Gastroesophageal sphincter (tissue), 4 donors: ENCODE data around the gene SELENOO. TPM values are rescaled to one million over a fixed set of nuclear protein-coding genes. Genes with fewer than 3 reads are reported as not detected.

ENCODE experiments used
- ATAC-seq: fragments of 150-250 bp; one replicate; pipeline ENCODE4 v1.9.1; 2016; ENCODE audit warnings: mild to moderate bottlenecking, moderate library complexity
- H3K27ac ChIP-seq, 4 donors: fragments of 200-600 bp; sonication (generic) in 3 of 4; 1 replicate in 3 of 4; 2 replicates in 1 of 4; pipeline ENCODE4 v1.5.1; 2016 to 2019
- H3K27me3 ChIP-seq: fragments of 200-600 bp; sonication (generic); one replicate; pipeline ENCODE4 v1.5.1; 2019
- H3K36me3 ChIP-seq, 2 donors: fragments of 200-600 bp; sonication (generic); one replicate each; pipeline ENCODE4 v1.5.1; 2019; ENCODE audit warnings: control low read depth in 1 of 2
- H3K4me1 ChIP-seq, 3 donors: fragments of 200-600 bp; sonication (generic); 1 replicate in 2 of 3; 2 replicates in 1 of 3; pipeline ENCODE4 v1.5.1; 2016 to 2019; ENCODE audit warnings: control low read depth in 2 of 3
- H3K4me3 ChIP-seq, 2 donors: fragments of 200-600 bp; sonication (generic); one replicate each; pipeline ENCODE4 v1.5.1; 2019; ENCODE audit warnings: mild to moderate bottlenecking in 1 of 2, moderate library complexity in 1 of 2
- H3K9me3 ChIP-seq, 3 donors: fragments of 200-600 bp; sonication (generic); one replicate each; pipeline ENCODE4 v1.5.1; 2017 to 2019; ENCODE audit warnings: control low read depth in 2 of 3
- CTCF ChIP-seq, 4 experiments: fragments of 200-600 bp in 2 of 4; fragments of 450-650 bp in 2 of 4; sonication (generic) in 1 of 4; IDR thresholded peaks; one replicate each; pipeline ENCODE4 v1.5.1; 2017 to 2019; ENCODE audit warnings: antibody characterized with exemption in 4 of 4, mild to moderate bottlenecking in 2 of 4, moderate library complexity in 2 of 4
- EP300 ChIP-seq: sonication (generic); formaldehyde crosslinking; IDR thresholded peaks from one replicate; pipeline ENCODE4 v1.6.1; 2017; ENCODE audit warnings: antibody characterized with exemption, mild to moderate bottlenecking
- POLR2A ChIP-seq, 2 donors: fragments of 450-650 bp; IDR thresholded peaks; one replicate each; pipeline ENCODE4 v1.6.1; 2017; ENCODE audit warnings: antibody characterized with exemption in 2 of 2, mild to moderate bottlenecking in 2 of 2, moderate library complexity in 1 of 2
- POLR2AphosphoS5 ChIP-seq: sonication (generic); formaldehyde crosslinking; IDR thresholded peaks from one replicate; pipeline ENCODE4 v1.6.1; 2017; ENCODE audit warnings: antibody characterized with exemption
- WGBS, 2 donors: methylation state at CpG; one replicate each; pipeline ENCODE4 v1.1.5; 2018; ENCODE audit warnings: low coverage in 1 of 2; 5-methylcytosine and 5-hydroxymethylcytosine counted together
- total RNA-seq, 4 donors: library from RNA; depleted of rRNA; stranded (reverse); fragments of >200 nt; gene quantifications; one replicate each; pipeline ENCODE4 v1.1.0, GENCODE V29; 2016

Gene SELENOO
- total RNA-seq, 4 donors from 2014 or later = 19.9 to 42.6 (median 27.3) TPM

GRCh38 chr22:50244420-50245213 is 43.8 kb downstream of the SELENOO start, which contains the start of gene TUBGCP6:
TUBGCP6 (minus strand) TSS chr22:50245023; CDS start chr22:50244459, 564 bp downstream.
- ATAC-seq = peak; percentile 95
- peaks cover 0 to 37% of the 10 kb centered on the region in 2 donors for H3K36me3 ChIP-seq
- WGBS, 2 donors = 0% methylated on average over 1 of the region's 76 CpGs; no CpG with 5 or more reads in 1 of the 2 donors
- H3K4me3 ChIP-seq = peak within 1 kb of the TSS; percentile 84 to 92
- no peaks in the 10 kb centered on the region for H3K27me3 ChIP-seq
- TF ChIP-seq EP300 (no peak), POLR2AphosphoS5 (peak; percentile 96), CTCF (IDR thresholded peaks at IDR 0.05) (peak in 3 of 4 experiments; percentile 47 to 58 (median 48)), POLR2A (IDR thresholded peaks at IDR 0.05) (peak; percentile 83 to 85)
- no peaks in the 10 kb centered on the region for H3K9me3 ChIP-seq
- H3K27ac ChIP-seq = peak within 1 kb of the TSS; percentile 86 to 96 (median 92)
- H3K4me1 ChIP-seq = peaks cover 0 to 83% (median 34%) of the 10 kb centered on the region in 3 donors

DNA sequence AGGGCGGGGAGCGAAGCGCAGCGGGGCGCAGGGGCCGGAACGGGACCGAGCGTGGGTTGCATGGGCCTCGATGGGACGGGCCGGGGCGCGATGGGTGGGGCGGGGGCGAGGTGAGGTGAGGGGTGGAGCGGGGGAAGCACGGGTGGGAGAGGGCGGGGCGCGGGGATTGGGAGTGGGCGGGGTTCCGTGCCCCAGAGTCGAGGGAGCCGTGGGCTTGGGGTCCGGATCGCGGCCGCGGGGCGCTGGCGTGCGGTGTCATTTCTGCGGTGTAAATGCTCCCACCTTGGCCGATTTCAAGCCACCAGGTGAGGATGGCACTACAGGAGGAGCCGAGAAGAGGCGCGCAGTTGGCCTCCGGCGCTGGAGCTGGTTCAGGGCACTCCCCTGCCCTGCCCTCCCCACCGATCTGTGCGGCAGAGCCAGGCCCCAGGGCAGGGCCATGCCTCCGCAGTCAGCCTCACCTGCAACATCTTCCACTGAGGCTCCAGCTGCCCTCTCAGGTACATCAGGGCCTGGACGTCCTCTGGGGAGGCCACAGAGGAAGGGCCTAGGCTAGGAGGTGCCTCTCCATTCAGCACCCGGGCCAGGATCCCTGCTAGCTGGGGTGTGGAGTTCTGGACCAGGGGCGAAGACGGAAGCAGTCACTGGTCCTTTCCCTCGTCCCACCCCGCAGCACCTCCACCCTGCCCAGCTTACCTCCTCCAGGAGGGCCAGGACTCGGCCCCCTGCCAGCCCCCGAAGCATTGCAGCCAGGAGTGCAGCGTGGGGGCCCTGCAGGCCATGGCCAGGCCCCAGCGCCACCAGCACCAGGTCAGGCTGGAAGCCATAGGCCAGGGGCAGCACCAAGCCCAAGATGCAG is 44.6 kb downstream of the SELENOO start:
- H3K4me3 ChIP-seq = peak overlapping the region; percentile 84 to 92
- peak overlapping the region; percentile 86 to 96 (median 92) for H3K27ac ChIP-seq
- TF ChIP-seq POLR2AphosphoS5 (no peak), POLR2A (IDR thresholded peaks at IDR 0.05) (peak in 1 of 2 donors; percentile 12), EP300 (no peak)
- no peaks in the 10 kb centered on the region for H3K27me3 ChIP-seq
- H3K4me1 ChIP-seq = peaks cover 0 to 89% (median 42%) of the 10 kb centered on the region in 3 donors
- H3K9me3 ChIP-seq = no peaks in the 10 kb centered on the region
- no peak for ATAC-seq
- H3K36me3 ChIP-seq = peaks cover 0 to 28% of the 10 kb centered on the region in 2 donors
- 1% methylated on average over 16 of the region's 53 CpGs; no CpG with 5 or more reads in 1 of the 2 donors for WGBS, 2 donors

DNA sequence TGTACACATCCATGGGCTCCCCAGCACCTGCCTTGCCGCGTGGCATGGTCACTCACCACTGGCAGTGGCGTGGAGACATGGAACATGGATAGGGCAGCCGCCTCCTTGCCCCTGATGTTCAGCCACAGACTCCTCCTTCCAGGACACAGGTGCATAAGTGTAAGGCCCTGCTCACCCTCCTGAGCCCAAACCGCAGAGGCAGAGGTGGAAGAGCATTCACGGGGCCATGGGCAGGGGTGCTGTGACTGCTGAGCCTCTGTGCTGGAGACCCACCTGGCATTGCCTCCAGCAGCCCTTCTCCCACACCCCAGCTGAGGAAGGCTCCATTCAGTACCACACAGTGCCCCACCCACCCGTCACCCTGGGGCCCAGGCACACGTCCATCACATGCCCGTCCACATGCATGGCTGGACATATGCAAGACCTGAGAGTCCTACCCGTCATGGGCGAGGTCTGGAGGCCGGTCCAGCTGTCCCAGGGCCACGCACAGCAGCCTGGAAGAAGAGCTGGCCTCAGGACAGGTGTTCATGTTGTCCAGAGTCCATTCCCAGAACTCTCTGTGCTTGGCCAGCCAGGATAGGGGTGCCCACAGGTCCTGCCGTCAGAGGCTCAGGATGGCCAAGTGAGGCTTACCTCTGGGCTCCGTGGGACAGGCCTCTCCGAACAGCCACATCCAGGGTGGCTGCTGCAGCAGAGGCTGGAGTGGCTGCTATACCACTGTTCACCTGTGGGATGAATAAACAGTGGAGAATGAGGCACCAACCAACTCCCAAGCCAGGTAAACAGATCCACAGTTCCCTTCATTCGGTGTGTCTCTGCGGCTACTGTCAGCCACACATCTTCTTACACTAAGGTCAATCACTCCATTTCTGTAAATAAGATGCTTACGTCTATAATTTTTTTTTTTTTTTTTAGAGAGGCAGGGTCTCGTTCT is 45.7 kb downstream of the SELENOO start:
- Histone ChIP-seq H3K9me3 (no peaks in the 10 kb centered on the region), H3K4me3 (peak overlapping the region in 1 of 2 donors; percentile 92), H3K4me1 (peaks cover 0 to 89% (median 47%) of the 10 kb centered on the region in 3 donors), H3K27ac (peak overlapping the region in 2 of 4 donors; percentile 95 to 96), H3K36me3 (peaks cover 0 to 26% of the 10 kb centered on the region in 2 donors), H3K27me3 (no peaks in the 10 kb centered on the region)
- WGBS, 2 donors = 62 to 77% methylated on average over 6 to 7 of the region's 20 CpGs
- TF ChIP-seq POLR2AphosphoS5 = no peak
- TF ChIP-seq EP300 = no peak
- no peak for TF ChIP-seq CTCF (IDR thresholded peaks at IDR 0.05)
- TF ChIP-seq POLR2A (IDR thresholded peaks at IDR 0.05) = no peak
- ATAC-seq = no peak

DNA sequence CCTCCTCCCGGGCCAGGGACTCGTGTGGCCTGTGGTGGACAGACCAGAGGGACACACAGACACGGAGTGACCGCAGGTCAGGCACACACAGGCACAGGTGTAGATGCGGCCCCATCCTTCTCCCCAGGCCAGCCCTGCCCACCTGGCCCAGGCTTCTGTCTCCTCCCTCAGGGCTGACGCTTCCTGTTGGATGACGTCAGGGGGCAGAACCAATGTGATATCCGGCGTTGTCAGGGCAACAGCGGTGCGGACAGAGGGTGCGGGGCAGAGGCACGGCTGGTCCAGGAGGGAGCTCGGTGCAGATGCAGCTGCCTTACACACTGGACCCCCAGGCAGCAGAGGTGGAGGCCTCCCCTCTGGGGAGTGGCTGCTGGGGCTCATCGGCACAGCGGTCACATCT is 46.9 kb downstream of the SELENOO start:
- peaks cover 0 to 26% of the 10 kb centered on the region in 2 donors for H3K36me3 ChIP-seq
- no peak overlapping the region for H3K4me3 ChIP-seq
- no CpG with 5 or more reads among the region's 16 CpGs for WGBS, 2 donors
- no peak for TF ChIP-seq CTCF (IDR thresholded peaks at IDR 0.05)
- no peak for TF ChIP-seq EP300
- no peak for TF ChIP-seq POLR2AphosphoS5
- TF ChIP-seq POLR2A (IDR thresholded peaks at IDR 0.05) = no peak
- no peaks in the 10 kb centered on the region for H3K27me3 ChIP-seq
- H3K27ac ChIP-seq = no peak overlapping the region
- ATAC-seq = no peak
- H3K4me1 ChIP-seq = peaks cover 0 to 86% (median 37%) of the 10 kb centered on the region in 3 donors
- H3K9me3 ChIP-seq = no peaks in the 10 kb centered on the region
